NCI-H2029 (cell line): ENCODE measurements around the gene MYH14.
"Not testable (repeated sequence)": the region's sequence is repeated elsewhere in the genome, so short reads cannot be mapped to it uniquely, and the experiment has no call there.

Source experiments
- DNase-seq: peaks from one replicate; lab custom pipeline; 2025; lab: John Stamatoyannopoulos, UW

The MYH14 gene

GRCh38 chr19:50333235-50333736 is 129.9 kb downstream of the MYH14 start:
- peak; percentile 96 for DNase-seq

GRCh38 chr19:50333737-50334617 is 130.6 kb downstream of the MYH14 start:
- peak; percentile 86 for DNase-seq

GRCh38 chr19:50334741-50335421 is 131.5 kb downstream of the MYH14 start:
- no peak for DNase-seq

GRCh38 chr19:50337031-50337430 is 133.6 kb downstream of the MYH14 start:
- not testable (repeated sequence) for DNase-seq

GRCh38 chr19:50340331-50340730 is 136.9 kb downstream of the MYH14 start:
- no peak for DNase-seq

GRCh38 chr19:50341091-50341564 is 137.7 kb downstream of the MYH14 start:
- no peak for DNase-seq

- DNase-seq: no peak
These were observed 141.4 kb downstream of the MYH14 start for GRCh38 chr19:50344661-50345318.

- DNase-seq: not testable (repeated sequence)
These were observed 143.7 kb downstream of the MYH14 start for GRCh38 chr19:50347089-50347581.

- DNase-seq: no peak
These were observed 146.0 kb downstream of the MYH14 start for GRCh38 chr19:50349277-50350057.

GRCh38 chr19:50352242-50352641 is 148.8 kb downstream of the MYH14 start:
- no peak for DNase-seq

GRCh38 chr19:50353487-50353880 is 150.1 kb downstream of the MYH14 start:
- not testable (repeated sequence) for DNase-seq

GRCh38 chr19:50356691-50357177 is 153.3 kb downstream of the MYH14 start:
- DNase-seq: no peak

- DNase-seq: peak; percentile 33
These were observed 154.0 kb downstream of the MYH14 start for GRCh38 chr19:50357178-50358100.

GRCh38 chr19:50358483-50359327 is 155.3 kb downstream of the MYH14 start:
- peak; percentile 40 for DNase-seq

GRCh38 chr19:50359328-50359818 is 156.0 kb downstream of the MYH14 start:
- DNase-seq: no peak
